HG03378 (cell line): ENCODE measurements around the gene TENT4B.
"Not testable (repeated sequence)": the region's sequence is repeated elsewhere in the genome, so short reads cannot be mapped to it uniquely, and the experiment has no call there.

ENCODE experiments used
- ATAC-seq: cut with Tn5 transposase; IDR thresholded peaks from one replicate; pipeline ENCODE4 v1.9.1; 2021; ENCODE audit warnings: mild to moderate bottlenecking, moderate library complexity; ENCODE audit not compliant: unreplicated experiment

Gene TENT4B

GRCh38 chr16:50153596-50154419 lies 702 bp downstream of the TENT4B start:
- no peak for ATAC-seq

- no peak for ATAC-seq
Measured at GRCh38 chr16:50154420-50154950, 1.4 kb downstream of the TENT4B start.

GRCh38 chr16:50155925-50156324 lies 2.8 kb downstream of the TENT4B start:
- ATAC-seq, result no peak

- ATAC-seq, result no peak
Measured at GRCh38 chr16:50156590-50156989, 3.5 kb downstream of the TENT4B start.

GRCh38 chr16:50160495-50161164 lies 7.5 kb downstream of the TENT4B start:
- ATAC-seq, result no peak

- no peak for ATAC-seq
Measured at GRCh38 chr16:50161950-50162349, 8.8 kb downstream of the TENT4B start.

GRCh38 chr16:50165473-50165872 lies 12.4 kb downstream of the TENT4B start:
- ATAC-seq, result no peak

- ATAC-seq, result no peak
Measured at GRCh38 chr16:50166511-50167500, 13.7 kb downstream of the TENT4B start.

GRCh38 chr16:50167556-50167955 lies 14.4 kb downstream of the TENT4B start:
- ATAC-seq, result no peak

- ATAC-seq, result no peak
Measured at GRCh38 chr16:50169555-50170096, 16.5 kb downstream of the TENT4B start.

GRCh38 chr16:50171773-50172172 lies 18.7 kb downstream of the TENT4B start:
- not testable (repeated sequence) for ATAC-seq

- ATAC-seq, result no peak
Measured at GRCh38 chr16:50172195-50172922, 19.3 kb downstream of the TENT4B start.

GRCh38 chr16:50173316-50173715 lies 20.2 kb downstream of the TENT4B start:
- ATAC-seq, result no peak

- ATAC-seq, result no peak
Measured at GRCh38 chr16:50178491-50178941, 25.4 kb downstream of the TENT4B start.

- ATAC-seq, result no peak
Measured at GRCh38 chr16:50182441-50182840, 29.3 kb downstream of the TENT4B start.

- ATAC-seq, result no peak
Measured at GRCh38 chr16:50183316-50183715, 30.2 kb downstream of the TENT4B start.

- no peak for ATAC-seq
Measured at GRCh38 chr16:50185005-50185505, 31.9 kb downstream of the TENT4B start.

GRCh38 chr16:50188619-50189136 lies 35.6 kb downstream of the TENT4B start:
- ATAC-seq, result no peak

- no peak for ATAC-seq
Measured at GRCh38 chr16:50190292-50190691, 37.2 kb downstream of the TENT4B start.
